GM18858 (cell line): Measurements from ENCODE around the gene SDSL.

Source experiments
- ATAC-seq: cut with Tn5 transposase; IDR thresholded peaks from one replicate; pipeline ENCODE4 v1.9.1; 2021; ENCODE audit not compliant: unreplicated experiment

The SDSL gene, protein sequence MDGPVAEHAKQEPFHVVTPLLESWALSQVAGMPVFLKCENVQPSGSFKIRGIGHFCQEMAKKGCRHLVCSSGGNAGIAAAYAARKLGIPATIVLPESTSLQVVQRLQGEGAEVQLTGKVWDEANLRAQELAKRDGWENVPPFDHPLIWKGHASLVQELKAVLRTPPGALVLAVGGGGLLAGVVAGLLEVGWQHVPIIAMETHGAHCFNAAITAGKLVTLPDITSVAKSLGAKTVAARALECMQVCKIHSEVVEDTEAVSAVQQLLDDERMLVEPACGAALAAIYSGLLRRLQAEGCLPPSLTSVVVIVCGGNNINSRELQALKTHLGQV

GRCh38 chr12:113422030-113422885 is at the start of gene SDSL:
TSS of gene SDSL (plus strand) at chr12:113422380. CDS start at chr12:113427983, 5,603 bp downstream.
- peak; percentile 70 for ATAC-seq

- no peak for ATAC-seq
Measured at GRCh38 chr12:113373440-113373839, 48.7 kb upstream of the SDSL start.

DNA sequence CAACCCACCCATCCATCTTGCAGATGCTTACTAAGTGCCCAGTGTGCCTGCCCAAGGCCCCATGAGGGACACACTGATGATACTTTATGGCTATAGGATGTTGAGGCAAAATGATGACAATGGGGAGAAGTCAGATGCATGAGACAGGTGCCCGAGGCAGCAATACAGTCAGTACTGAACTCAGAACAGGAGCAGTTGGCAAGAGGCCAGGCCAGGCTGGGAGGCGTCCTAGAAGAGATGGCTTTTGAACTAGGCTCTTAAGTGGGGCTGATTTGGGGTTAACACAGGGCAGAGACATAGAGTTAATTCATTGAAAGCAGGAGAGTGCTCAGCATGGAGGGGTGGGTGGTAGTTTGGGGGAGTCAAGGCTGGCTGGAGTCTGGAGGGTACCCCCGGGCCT is 48.2 kb upstream of the SDSL start:
- ATAC-seq: no peak

GRCh38 chr12:113374823-113375428 is 47.3 kb upstream of the SDSL start:
- no peak for ATAC-seq

GRCh38 chr12:113378291-113378690 is 43.9 kb upstream of the SDSL start:
- ATAC-seq: no peak

GRCh38 chr12:113381220-113381619 is 41.0 kb upstream of the SDSL start:
- ATAC-seq: no peak

- no peak for ATAC-seq
Measured at GRCh38 chr12:113382206-113382605, 40.0 kb upstream of the SDSL start.

- no peak for ATAC-seq
Measured at GRCh38 chr12:113384778-113385177, 37.4 kb upstream of the SDSL start.

DNA sequence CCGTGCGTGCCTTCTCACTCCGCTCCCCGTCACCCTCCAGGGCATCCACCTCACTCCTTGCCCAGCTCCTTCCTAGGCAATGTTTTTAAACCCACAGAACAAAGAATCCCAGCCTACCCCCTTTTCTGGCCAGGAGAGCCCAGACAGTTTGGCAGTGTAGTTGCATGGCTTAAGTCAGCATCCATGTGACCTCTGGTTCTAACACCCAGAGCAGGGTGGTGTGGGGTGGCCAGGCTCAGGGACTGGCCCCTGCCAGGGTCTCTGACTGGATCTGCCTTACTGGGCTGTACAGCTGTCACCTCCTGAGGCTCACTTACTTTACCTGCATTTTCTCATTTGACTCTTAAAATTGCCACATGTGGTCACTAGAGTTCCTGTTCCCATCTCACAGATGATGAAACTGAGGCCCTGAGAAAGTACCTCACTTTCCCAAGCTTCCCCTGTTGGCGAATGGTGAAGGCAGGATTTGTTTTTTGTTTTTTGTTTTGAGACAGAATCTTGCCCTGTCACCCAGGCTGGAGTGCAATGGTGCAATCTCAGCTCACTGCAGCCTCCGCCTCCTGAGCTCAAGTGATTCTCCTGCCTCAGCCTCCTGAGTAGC is 36.8 kb upstream of the SDSL start:
- no peak for ATAC-seq

DNA sequence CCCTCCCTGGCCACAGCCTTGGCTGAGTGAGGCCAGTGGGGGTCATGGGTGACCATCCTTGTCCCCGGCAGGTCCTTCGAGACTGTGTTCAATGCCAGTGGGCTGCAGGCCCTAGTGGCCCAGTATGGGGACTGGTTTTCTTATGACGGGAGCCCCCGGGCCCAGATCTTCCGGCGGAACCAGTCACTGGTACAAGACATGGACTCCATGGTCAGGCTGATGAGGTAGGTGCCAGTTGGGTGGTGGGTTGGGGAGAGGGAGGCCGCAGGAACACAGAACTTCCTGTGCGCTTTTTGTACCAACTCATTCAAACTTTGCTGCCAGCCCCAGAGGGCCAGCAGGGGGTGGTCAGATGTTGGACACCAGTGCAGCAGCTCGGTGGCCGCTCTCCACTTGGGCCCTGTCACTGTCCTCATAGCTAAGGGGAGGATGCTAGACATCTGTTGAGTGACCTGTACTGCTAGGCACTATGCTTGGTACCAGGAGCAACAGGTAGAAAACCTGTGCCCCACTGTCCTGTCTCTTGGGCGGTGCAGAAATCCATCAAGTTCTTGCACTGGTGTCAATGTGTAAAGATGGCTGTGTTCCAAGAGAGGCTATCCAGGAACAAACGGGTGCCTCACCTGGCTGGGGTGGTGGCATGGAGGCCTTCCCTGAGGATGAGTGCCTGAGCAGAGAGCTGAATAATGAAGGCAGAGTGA is 35.2 kb upstream of the SDSL start:
- no peak for ATAC-seq

GRCh38 chr12:113387631-113388030 is 34.5 kb upstream of the SDSL start:
- ATAC-seq: no peak

GRCh38 chr12:113388351-113388750 is 33.8 kb upstream of the SDSL start:
- no peak for ATAC-seq

DNA sequence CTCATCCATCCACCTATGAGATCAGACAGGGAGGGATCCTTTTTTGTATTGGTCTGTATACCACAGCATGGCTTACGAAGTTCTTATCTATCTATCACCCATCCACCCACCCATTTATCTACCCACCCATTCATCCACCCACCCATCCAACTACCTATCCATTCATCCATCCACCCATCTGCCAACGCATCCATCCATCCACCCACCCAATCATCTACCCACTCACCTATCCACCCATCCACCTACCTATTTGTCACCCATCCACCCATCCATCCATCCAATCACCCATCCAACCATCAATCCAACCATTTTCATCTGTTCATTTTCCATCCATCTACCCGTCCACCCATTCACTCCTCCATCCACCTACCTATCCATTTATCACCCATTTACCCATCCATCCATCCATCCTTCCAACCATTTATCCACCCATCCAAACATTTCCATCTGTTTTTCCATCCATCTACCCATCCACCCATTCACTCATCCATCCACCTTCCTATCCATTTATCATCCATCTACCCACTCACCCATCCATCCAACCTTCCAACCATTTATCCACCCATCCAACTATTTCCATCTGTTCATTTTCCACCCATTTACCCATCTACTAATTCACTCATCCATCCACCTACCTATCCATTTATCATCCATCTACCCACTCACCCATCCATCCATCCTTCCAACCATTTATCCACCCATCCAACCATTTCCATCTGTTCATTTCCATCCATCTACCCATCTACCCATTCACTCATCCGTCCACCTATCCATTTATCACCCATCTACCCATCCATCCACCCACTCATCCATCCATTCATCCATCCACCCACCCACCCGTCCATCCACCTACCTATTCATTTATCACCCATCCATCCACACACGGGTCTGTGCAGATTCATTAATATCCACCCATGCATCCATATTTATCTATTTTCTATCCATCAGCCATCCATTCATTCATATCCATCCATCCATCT is 31.8 kb upstream of the SDSL start:
- no peak for ATAC-seq

GRCh38 chr12:113391145-113391544 is 31.0 kb upstream of the SDSL start:
- no peak for ATAC-seq

GRCh38 chr12:113391650-113392337 is 30.4 kb upstream of the SDSL start:
- no peak for ATAC-seq

DNA sequence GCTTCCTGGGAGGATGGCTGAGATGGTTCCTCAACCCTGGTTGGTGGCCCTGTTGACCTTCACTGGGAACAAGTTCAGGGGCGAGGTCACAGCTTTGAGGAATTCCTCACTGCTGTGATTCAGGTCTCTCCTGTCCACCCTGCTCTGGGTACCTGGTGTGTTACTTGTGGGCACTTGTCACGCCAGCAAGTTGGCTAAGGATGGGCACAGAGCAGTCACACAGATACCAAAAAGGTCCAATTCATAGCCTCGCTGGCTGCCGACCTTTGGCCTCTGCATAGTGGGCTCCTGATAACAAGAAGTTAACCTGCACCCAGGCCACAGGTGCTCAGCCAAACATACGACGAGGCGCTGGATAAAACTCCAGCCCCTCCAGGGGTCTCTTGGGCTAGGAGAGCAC is 29.7 kb upstream of the SDSL start:
- ATAC-seq: no peak

- ATAC-seq: no peak
Measured at GRCh38 chr12:113392988-113393579, 29.1 kb upstream of the SDSL start.

GRCh38 chr12:113393749-113394148 is 28.4 kb upstream of the SDSL start:
- ATAC-seq: no peak

GRCh38 chr12:113395119-113395518 is 27.1 kb upstream of the SDSL start:
- ATAC-seq: no peak
